ENCODE measurements around the gene CD300C.
"Not testable (repeated sequence)": the region's sequence is repeated elsewhere in the genome, so short reads cannot be mapped to it uniquely, and the experiment has no call there.

DNA sequence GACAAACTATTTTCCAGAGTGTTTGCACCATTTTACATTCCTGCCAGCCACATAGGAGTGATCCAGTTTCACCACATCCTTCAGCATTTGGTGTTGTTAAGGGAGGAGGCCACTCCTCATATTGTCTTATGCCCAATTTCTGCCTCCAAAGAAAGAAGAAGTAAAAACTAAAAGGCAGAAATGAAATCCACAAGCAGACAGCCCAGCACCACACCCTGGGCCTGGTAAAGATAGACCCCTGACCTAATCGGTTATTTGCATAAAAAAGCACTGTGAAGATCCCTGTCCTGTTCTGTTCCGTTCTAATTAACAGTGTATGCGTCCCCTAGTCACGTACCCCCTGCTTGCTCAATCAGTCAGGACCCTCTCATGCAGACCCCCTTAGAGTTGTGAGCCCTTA lies 12.5 kb upstream of the CD300C start:
- not testable (repeated sequence) for TF ChIP-seq CTCF (IDR thresholded peaks at IDR 0.05); EZH2 (IDR thresholded peaks at IDR 0.05; ENCODE audit: borderline replicate concordance, insufficient read depth, low read depth, low read length, poor library complexity, severe bottlenecking)

All from B cell (primary cell).